H1 (cell line): ENCODE data around the gene ACADVL. TPM values are rescaled to one million over a fixed set of nuclear protein-coding genes. Genes with fewer than 3 reads are reported as not detected.

Source experiments
- CTCF ChIA-PET: fragments of 300-600 bp; sonication (Branson Sonifier 250); formaldehyde crosslinking; loops from one replicate; lab custom pipeline; 2021; ENCODE audit not compliant: partially characterized antibody; lab: Charles Lee
- POLR2A ChIA-PET: fragments of 300-600 bp; sonication (Branson Sonifier 250); formaldehyde crosslinking; loops from one replicate; lab custom pipeline; 2021; ENCODE audit warnings: inconsistent platforms; ENCODE audit not compliant: partially characterized antibody; lab: Charles Lee
- DNase-seq, 2 experiments: peaks; one replicate each; pipeline versions ENCODE4 v3.0.0 to v3.0.0-alpha.2; 2010 to 2022; ENCODE audit warnings: low spot score in 2 of 2, low read depth in 1 of 2, mixed read lengths in 1 of 2
- FAIRE-seq: peaks from 2 replicates; lab custom pipeline; 2011; peaks lifted over from hg19 to GRCh38; lab: Jason Lieb, UNC
- H2AFZ ChIP-seq: 2 replicates; pipeline ENCODE4 v1.8.1; 2012; ENCODE audit warnings: low read length, inconsistent platforms
- H2AK5ac ChIP-seq: 2 replicates; pipeline ENCODE4 v1.6.1; 2013; ENCODE audit warnings: low read depth, low read length
- H2BK120ac ChIP-seq: replicated peaks from 2 replicates; pipeline ENCODE3; 2013; ENCODE audit warnings: low read depth, low read length, inconsistent platforms
- H2BK12ac ChIP-seq: 2 replicates; pipeline ENCODE4 v1.6.1; 2013; ENCODE audit warnings: low read depth, low read length
- H2BK15ac ChIP-seq: 2 replicates; pipeline ENCODE4 v1.6.1; 2013; ENCODE audit warnings: low read length
- H2BK20ac ChIP-seq: 2 replicates; pipeline ENCODE4 v1.6.1; 2013; ENCODE audit warnings: low read length
- H2BK5ac ChIP-seq: 2 replicates; pipeline ENCODE4 v1.6.1; 2013; ENCODE audit warnings: low read depth, low read length
- H3K14ac ChIP-seq: 2 replicates; pipeline ENCODE4 v1.6.1; 2013; ENCODE audit warnings: inconsistent platforms; ENCODE audit not compliant: insufficient read length
- H3K18ac ChIP-seq: 2 replicates; pipeline ENCODE4 v1.6.1; 2013; ENCODE audit warnings: low read length; ENCODE audit errors: extremely low read depth
- H3K23ac ChIP-seq: 2 replicates; pipeline ENCODE4 v1.6.1; 2013; ENCODE audit warnings: inconsistent platforms; ENCODE audit not compliant: insufficient read length
- H3K23me2 ChIP-seq: 2 replicates; pipeline ENCODE4 v1.6.1; 2013; ENCODE audit warnings: low read depth, low read length
- H3K27ac ChIP-seq: 2 replicates; pipeline ENCODE4 v1.6.1; 2011; ENCODE audit warnings: low read depth, low read length, inconsistent platforms
- H3K27me3 ChIP-seq, 4 experiments: replicated peaks in 1 of 4; 1 replicate in 1 of 4; 2 replicates in 3 of 4; pipeline versions ENCODE4 v1.6.1 to v1.8.1; 2011 to 2013; ENCODE audit warnings: low read length in 3 of 4, mild to moderate bottlenecking in 3 of 4, inconsistent platforms in 2 of 4, mixed read lengths in 2 of 4, moderate library complexity in 1 of 4; ENCODE audit not compliant: control insufficient read depth in 3 of 4, insufficient read depth in 3 of 4; ENCODE audit errors: extremely low read depth in 1 of 4
- H3K36me3 ChIP-seq, 4 experiments: 2 replicates each; pipeline versions ENCODE4 v1.6.1 to v1.8.1; 2011 to 2013; ENCODE audit warnings: mild to moderate bottlenecking in 4 of 4, low read length in 3 of 4, moderate library complexity in 2 of 4, control low read depth in 1 of 4, inconsistent platforms in 1 of 4; ENCODE audit not compliant: insufficient read depth in 4 of 4, control insufficient read depth in 2 of 4
- H3K4ac ChIP-seq: replicated peaks from 2 replicates; pipeline ENCODE3; 2013; ENCODE audit warnings: low read length, low read depth, mixed read lengths, inconsistent platforms; ENCODE audit not compliant: insufficient read length
- H3K4me1 ChIP-seq, 4 experiments: replicated peaks in 1 of 4; 1 replicate in 1 of 4; 2 replicates in 3 of 4; pipeline versions ENCODE4 v1.6.1 to v1.8.1; 2011 to 2013; ENCODE audit warnings: low read length in 3 of 4, inconsistent platforms in 2 of 4, mixed read lengths in 1 of 4; ENCODE audit not compliant: insufficient read depth in 4 of 4, control insufficient read depth in 3 of 4
- H3K4me2 ChIP-seq, 2 experiments: 2 replicates each; pipeline versions ENCODE4 v1.6.1 to v1.8.1; 2011 to 2013; ENCODE audit warnings: low read depth in 2 of 2, low read length in 2 of 2, control low read depth in 1 of 2, inconsistent platforms in 1 of 2, mild to moderate bottlenecking in 1 of 2; ENCODE audit not compliant: insufficient read depth in 1 of 2
- H3K4me3 ChIP-seq, 4 experiments: fragments of 200-600, 300-600 bp in 1 of 4; sonication (generic), shearing (Covaris generic), sonication (Bioruptor Twin) in 1 of 4; 2 replicates each; pipeline versions ENCODE4 v1.5.1 to v1.8.1; 2011 to 2016; ENCODE audit warnings: low read length in 4 of 4, low read depth in 3 of 4, control low read depth in 2 of 4, inconsistent platforms in 2 of 4, mild to moderate bottlenecking in 2 of 4, mixed read lengths in 1 of 4, moderate library complexity in 1 of 4; ENCODE audit not compliant: insufficient read depth in 2 of 4; ENCODE audit errors: extremely low read depth in 1 of 4
- H3K56ac ChIP-seq: replicated peaks from 2 replicates; pipeline ENCODE3; 2013; ENCODE audit warnings: low read depth, mild to moderate bottlenecking, mixed read lengths, low read length, inconsistent platforms; ENCODE audit not compliant: insufficient read length
- H3K79me1 ChIP-seq: 2 replicates; pipeline ENCODE4 v1.6.1; 2013; ENCODE audit warnings: low read depth, low read length, control low read depth
- H3K79me2 ChIP-seq, 2 experiments: 2 replicates each; pipeline versions ENCODE4 v1.6.1 to v1.8.1; 2012 to 2013; ENCODE audit warnings: low read length in 2 of 2, mild to moderate bottlenecking in 2 of 2, inconsistent platforms in 1 of 2; ENCODE audit not compliant: insufficient read depth in 2 of 2, control insufficient read depth in 1 of 2
- H3K9ac ChIP-seq, 4 experiments: replicated peaks in 1 of 4; 1 replicate in 1 of 4; 2 replicates in 3 of 4; pipeline versions ENCODE4 v1.6.1 to v1.8.1; 2011 to 2013; ENCODE audit warnings: low read depth in 3 of 4, low read length in 3 of 4, control low read depth in 2 of 4, mild to moderate bottlenecking in 2 of 4, moderate library complexity in 2 of 4, inconsistent platforms in 1 of 4; ENCODE audit errors: extremely low read depth in 1 of 4
- H3K9me3 ChIP-seq, 2 experiments: 2 replicates each; pipeline versions ENCODE4 v1.6.1 to v1.8.1; 2012 to 2013; ENCODE audit warnings: mild to moderate bottlenecking in 2 of 2, moderate library complexity in 2 of 2, control low read depth in 1 of 2, inconsistent platforms in 1 of 2, low read depth in 1 of 2, low read length in 1 of 2, mixed read lengths in 1 of 2; ENCODE audit not compliant: insufficient read depth in 2 of 2
- H4K20me1 ChIP-seq, 2 experiments: replicated peaks in 1 of 2; 2 replicates each; pipeline versions ENCODE3 to v1.8.1; 2011 to 2013; ENCODE audit warnings: inconsistent platforms in 2 of 2, low read length in 2 of 2, mild to moderate bottlenecking in 1 of 2; ENCODE audit not compliant: insufficient read depth in 2 of 2, control insufficient read depth in 1 of 2
- H4K5ac ChIP-seq: 2 replicates; pipeline ENCODE4 v1.6.1; 2013; ENCODE audit warnings: low read length, low read depth, mixed read lengths, inconsistent platforms; ENCODE audit not compliant: insufficient read length
- H4K8ac ChIP-seq: 2 replicates; pipeline ENCODE4 v1.8.0; 2013; ENCODE audit warnings: mild to moderate bottlenecking, moderate library complexity, low read length, inconsistent platforms; ENCODE audit not compliant: insufficient read depth; ENCODE audit errors: extremely low read depth
- H4K91ac ChIP-seq: replicated peaks from 2 replicates; pipeline ENCODE3; 2013; ENCODE audit warnings: low read length, mixed read lengths, inconsistent platforms; ENCODE audit not compliant: insufficient read length
- BACH1 ChIP-seq: IDR thresholded peaks from 2 replicates; pipeline ENCODE4 v1.6.1; 2012; ENCODE audit warnings: low read length, improper control_type of control experiment
- BCL11A ChIP-seq, 2 experiments: IDR thresholded peaks; one replicate each; pipeline ENCODE4 v1.6.1; 2011; ENCODE audit warnings: low read depth in 2 of 2, low read length in 2 of 2, mild to moderate bottlenecking in 2 of 2
- CBX5 ChIP-seq: fragments of 300-800, 300-1000 bp; sonication (generic); IDR thresholded peaks from 2 replicates; pipeline ENCODE4 v1.7.1; 2016; ENCODE audit warnings: antibody characterized with exemption, low read length, low read depth
- EGR1 ChIP-seq: IDR thresholded peaks from 2 replicates; pipeline ENCODE4 v1.6.1; 2011; ENCODE audit warnings: low read depth, low read length, borderline replicate concordance
- EZH2 ChIP-seq: fragments of 200-600 bp; sonication (generic); IDR thresholded peaks from 2 replicates; pipeline ENCODE4 v1.7.1; 2012; ENCODE audit warnings: low read depth, mild to moderate bottlenecking, moderate library complexity, low read length, inconsistent platforms; ENCODE audit not compliant: severe bottlenecking
- GTF2F1 ChIP-seq: IDR thresholded peaks from 2 replicates; pipeline ENCODE4 v1.6.1; 2012; ENCODE audit warnings: low read depth, low read length, improper control_type of control experiment, borderline replicate concordance
- HDAC6 ChIP-seq: IDR thresholded peaks from one replicate; pipeline ENCODE4 v1.7.1; 2012; ENCODE audit warnings: low read depth, mild to moderate bottlenecking, inconsistent platforms, low read length, moderate library complexity
- SIN3A ChIP-seq, 2 experiments: IDR thresholded peaks in 1 of 2; conservative IDR thresholded peaks in 1 of 2; 2 replicates each; pipeline ENCODE4 v1.6.1; 2011 to 2012; ENCODE audit warnings: low read length in 2 of 2, improper control_type of control experiment in 1 of 2, low read depth in 1 of 2, mild to moderate bottlenecking in 1 of 2
- SP2 ChIP-seq: IDR thresholded peaks from 2 replicates; pipeline ENCODE4 v1.6.1; 2012; ENCODE audit warnings: mild to moderate bottlenecking, low read length, inconsistent platforms
- SRF ChIP-seq: IDR thresholded peaks from 2 replicates; pipeline ENCODE4 v1.6.1; 2011; ENCODE audit warnings: mild to moderate bottlenecking, low read depth, low read length, moderate library complexity
- WGBS, 2 experiments: shearing (Covaris generic) in 1 of 2; methylation state at CpG; one replicate each; pipeline versions ENCODE4 v1.1.6 to v1.1.7; 2013 to 2015; ENCODE audit warnings: low lambda C conversion rate in 2 of 2, mixed read lengths in 2 of 2, inconsistent platforms in 1 of 2, low coverage in 1 of 2, missing lambda C conversion rate in 1 of 2; ENCODE audit not compliant: insufficient replicate concordance in 2 of 2, insufficient coverage in 1 of 2, insufficient read length in 1 of 2; ENCODE audit errors: extremely low coverage in 1 of 2, missing lambda C conversion rate in 1 of 2; 5-methylcytosine and 5-hydroxymethylcytosine counted together
- polyA plus RNA-seq, 7 experiments: library from polyadenylated mRNA; depleted of rRNA in 3 of 7; stranded (reverse) in 5 of 7; unstranded in 2 of 7; fragments of >200 nt in 5 of 7; fragments of 200-250 nt in 2 of 7; gene quantifications; 1 replicate in 5 of 7; 2 replicates in 1 of 7; 4 replicates in 1 of 7; pipeline versions ENCODE4 v1.2.1 to v1.2.3, GENCODE V29; 2011 to 2013; ENCODE audit warnings: missing spikeins in 2 of 7, mixed read lengths in 2 of 7
- total RNA-seq: library from RNA; stranded (reverse); fragmentation: NEBNext Ultra II Directional; extraction: Animal tissue kit (Norgen Biotek cat#: 25700); gene quantifications from 2 replicates; pipeline ENCODE4 v1.2.1, GENCODE V29; 2021

ACADVL gene
- total and polyA plus RNA-seq, 2 of the 8 experiments (the other 6 are each of a cell fraction or from before 2014, with no cell fraction given): 181 to 231 TPM

- Histone ChIP-seq H2BK15ac (no peak overlapping the region), H3K27me3 (no peaks in the 10 kb centered on the region), H3K27ac (no peak overlapping the region), H4K91ac (no peak overlapping the region), H3K79me1 (peaks cover 11% of the 10 kb centered on the region), H4K8ac (peak overlapping the region; percentile 82; the same call in 1 of the 2 replicates), H2BK120ac (no peak overlapping the region), H2BK20ac (no peak overlapping the region), H3K4ac (no peak overlapping the region), H3K79me2 (peaks cover 13 to 68% of the 10 kb centered on the region in 2 experiments), H3K23me2 (peaks cover 3% of the 10 kb centered on the region; the same call in 1 of the 2 replicates), H2BK5ac (no peak overlapping the region), H2AK5ac (no peak overlapping the region), H3K4me2 (no peak overlapping the region), H2BK12ac (no peak overlapping the region), H3K14ac (no peak overlapping the region), H3K9me3 (no peaks in the 10 kb centered on the region), H4K5ac (no peak overlapping the region), H2AFZ (no peak overlapping the region), H3K18ac (no peak overlapping the region), H3K4me3 (no peak overlapping the region), H3K23ac (no peak overlapping the region), H3K4me1 (peaks cover 4 to 22% (median 9%) of the 10 kb centered on the region in 4 experiments), H3K36me3 (peaks cover 15 to 35% (median 22%) of the 10 kb centered on the region in 4 experiments; a peak in 6 of 8 replicates), H3K56ac (no peak overlapping the region), H3K9ac (no peak overlapping the region), H4K20me1 (peaks cover 17 to 28% of the 10 kb centered on the region in 2 experiments)
- ChIA-PET POLR2A (interaction anchor here (0.8 to 19.7 kb wide), 13 partner anchors 8 to 353 kb away, joined by 3 to 386 read pairs (median 11); partner anchors contain the start of genes ACADVL, CLDN7, CTDNEP1 and DLG4), CTCF (interaction anchor here (0.7 to 6.4 kb wide), 4 partner anchors 15 to 214 kb away, joined by 3 to 46 read pairs (median 4); partner anchors contain the start of genes ACADVL and DLG4)
- DNase-seq (no peak), FAIRE-seq (no peak)
- WGBS, 2 experiments: 90% methylated on average over 22 of the region's 22 CpGs; no CpG with 5 or more reads in 1 of the 2 experiments
- TF ChIP-seq GTF2F1: no peak
- no peak for TF ChIP-seq EGR1
- no peak for TF ChIP-seq SRF
- TF ChIP-seq BACH1: no peak
- no peak for TF ChIP-seq EZH2
- TF ChIP-seq HDAC6: no peak
- no peak for TF ChIP-seq BCL11A (IDR thresholded peaks at IDR 0.05; ENCODE audit: low read depth in 2 of 2, low read length in 2 of 2)
- TF ChIP-seq SIN3A (conservative IDR thresholded peaks at IDR 0.05 in 1 of 2, IDR thresholded peaks at IDR 0.05 in 1 of 2; ENCODE audit: low read depth in 1 of 2, low read length in 2 of 2): no peak
- TF ChIP-seq SP2: no peak
- no peak for TF ChIP-seq CBX5
Observed at GRCh38 chr17:7235693-7236665, 16.2 kb downstream of the ACADVL start.
